Activated CD8-positive, alpha-beta T cell treated with anti-CD3 and anti-CD28 coated beads for 36 hours (primary cell): ENCODE measurements around the gene TMPRSS5. TPM values are rescaled to one million over a fixed set of nuclear protein-coding genes. Genes with fewer than 3 reads are reported as not detected.

Experiments used
- ATAC-seq: fragments of 200-7000 bp; cut with Tn5 transposase; one replicate; pipeline ENCODE4 v1.10.0; 2021; ENCODE audit warnings: mild to moderate bottlenecking, moderate library complexity
- CTCF ChIA-PET: fragments of 350-600 bp; sonication (Branson Sonifier 250); formaldehyde crosslinking; loops from one replicate; lab custom pipeline; 2021; ENCODE audit warnings: antibody characterized with exemption; lab: Charles Lee
- POLR2A ChIA-PET: fragments of 350-600 bp; sonication (Branson Sonifier 250); formaldehyde crosslinking; loops from one replicate; lab custom pipeline; 2021; ENCODE audit warnings: antibody characterized with exemption; lab: Charles Lee
- DNase-seq: peaks from one replicate; pipeline ENCODE4 v3.0.0-alpha.2; 2020
- H3K27ac Mint-ChIP-seq: one replicate; pipeline ENCODE4 v1.8.0; 2021; ENCODE audit warnings: mild to moderate bottlenecking, mixed read lengths
- H3K27me3 Mint-ChIP-seq: one replicate; pipeline ENCODE4 v1.8.0; 2021; ENCODE audit warnings: mixed read lengths
- H3K36me3 Mint-ChIP-seq: one replicate; pipeline ENCODE4 v1.8.0; 2021; ENCODE audit warnings: low read depth, mixed read lengths
- H3K4me1 Mint-ChIP-seq: one replicate; pipeline ENCODE4 v1.8.0; 2021; ENCODE audit warnings: low read depth, mixed read lengths
- H3K4me3 Mint-ChIP-seq: one replicate; pipeline ENCODE4 v1.8.0; 2021; ENCODE audit warnings: mild to moderate bottlenecking, moderate library complexity, mixed read lengths
- H3K9me3 Mint-ChIP-seq: one replicate; pipeline ENCODE4 v1.8.0; 2021; ENCODE audit warnings: mixed read lengths
- intact Hi-C: fragments of 100-400 bp; cut with micrococcal nuclease; formaldehyde crosslinking; loops from one replicate; pipeline ENCODE4 v1.10.0; 2022
- total RNA-seq, 2 experiments: library from RNA; stranded (reverse); gene quantifications; one replicate each; pipeline ENCODE4 v1.2.3, GENCODE V29; 2021
- TF ChIP-seq, protein P1 (sequence below): fragments of 200-600 bp; IDR thresholded peaks from one replicate; pipeline ENCODE4 v1.8.0; 2022; ENCODE audit warnings: antibody characterized with exemption, mild to moderate bottlenecking

TMPRSS5 gene
- total RNA-seq, 2 experiments from 2014 or later = 0.85 to 1.0 TPM

GRCh38 chr11:113684496-113684895 lies 21.6 kb downstream of the TMPRSS5 start:
- no peak overlapping the region for H3K4me3 Mint-ChIP-seq
- intact Hi-C loops = no loop called here
- CTCF ChIA-PET = no interaction called here
- H3K27me3 Mint-ChIP-seq = no peaks in the 10 kb centered on the region
- DNase-seq (no peak), ATAC-seq (no peak)
- TF ChIP-seq, protein P1, sequence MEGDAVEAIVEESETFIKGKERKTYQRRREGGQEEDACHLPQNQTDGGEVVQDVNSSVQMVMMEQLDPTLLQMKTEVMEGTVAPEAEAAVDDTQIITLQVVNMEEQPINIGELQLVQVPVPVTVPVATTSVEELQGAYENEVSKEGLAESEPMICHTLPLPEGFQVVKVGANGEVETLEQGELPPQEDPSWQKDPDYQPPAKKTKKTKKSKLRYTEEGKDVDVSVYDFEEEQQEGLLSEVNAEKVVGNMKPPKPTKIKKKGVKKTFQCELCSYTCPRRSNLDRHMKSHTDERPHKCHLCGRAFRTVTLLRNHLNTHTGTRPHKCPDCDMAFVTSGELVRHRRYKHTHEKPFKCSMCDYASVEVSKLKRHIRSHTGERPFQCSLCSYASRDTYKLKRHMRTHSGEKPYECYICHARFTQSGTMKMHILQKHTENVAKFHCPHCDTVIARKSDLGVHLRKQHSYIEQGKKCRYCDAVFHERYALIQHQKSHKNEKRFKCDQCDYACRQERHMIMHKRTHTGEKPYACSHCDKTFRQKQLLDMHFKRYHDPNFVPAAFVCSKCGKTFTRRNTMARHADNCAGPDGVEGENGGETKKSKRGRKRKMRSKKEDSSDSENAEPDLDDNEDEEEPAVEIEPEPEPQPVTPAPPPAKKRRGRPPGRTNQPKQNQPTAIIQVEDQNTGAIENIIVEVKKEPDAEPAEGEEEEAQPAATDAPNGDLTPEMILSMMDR = no peak
- no peaks in the 10 kb centered on the region for H3K36me3 Mint-ChIP-seq
- POLR2A ChIA-PET = no interaction called here
- no peak overlapping the region for H3K27ac Mint-ChIP-seq
- no peaks in the 10 kb centered on the region for H3K4me1 Mint-ChIP-seq
- H3K9me3 Mint-ChIP-seq = no peaks in the 10 kb centered on the region

- POLR2A ChIA-PET = no interaction called here
- no peak for ATAC-seq
- no peaks in the 10 kb centered on the region for H3K4me1 Mint-ChIP-seq
- H3K27me3 Mint-ChIP-seq = no peaks in the 10 kb centered on the region
- no peaks in the 10 kb centered on the region for H3K36me3 Mint-ChIP-seq
- H3K27ac Mint-ChIP-seq = no peak overlapping the region
- CTCF ChIA-PET = no interaction called here
- no peaks in the 10 kb centered on the region for H3K9me3 Mint-ChIP-seq
- intact Hi-C loops = no loop called here
- DNase-seq = no peak
- H3K4me3 Mint-ChIP-seq = no peak overlapping the region
- TF ChIP-seq, protein P1 = no peak
Measured at GRCh38 chr11:113683481-113684046, 22.5 kb downstream of the TMPRSS5 start.

DNA sequence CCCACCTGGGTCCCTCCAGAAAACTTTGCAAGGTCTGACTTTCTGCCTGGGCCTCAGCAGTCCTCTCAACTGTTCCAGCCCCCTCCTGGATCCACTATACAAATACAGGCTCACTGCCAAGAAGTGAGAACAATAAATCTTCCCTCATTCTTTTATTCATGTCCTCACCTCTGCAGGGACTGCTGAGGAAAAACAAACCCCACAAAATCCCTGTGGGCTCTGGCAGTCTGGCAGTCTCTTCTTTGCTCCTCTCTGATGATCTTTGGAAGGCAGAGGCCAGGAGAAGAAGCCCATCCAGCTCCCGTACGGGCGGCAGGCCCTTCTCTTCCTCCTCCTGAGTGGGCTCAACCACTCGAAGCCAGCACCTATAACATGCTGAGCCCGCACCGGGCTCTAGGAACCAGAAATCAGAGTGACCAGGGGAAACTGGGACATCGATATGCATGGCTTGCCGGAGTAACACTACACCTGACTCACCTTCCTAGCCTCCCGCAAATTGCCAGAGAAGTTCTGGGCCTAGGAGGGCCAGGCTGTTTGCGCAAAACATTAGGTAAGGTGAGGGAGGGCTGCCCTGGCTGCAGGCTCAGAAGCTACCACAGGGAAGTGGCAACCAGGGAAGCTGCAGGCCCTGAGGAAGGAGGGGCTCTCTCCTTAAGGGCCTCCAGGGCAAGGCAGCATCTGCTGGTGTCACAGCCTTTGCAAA lies 24.2 kb downstream of the TMPRSS5 start:
- no peaks in the 10 kb centered on the region for H3K4me1 Mint-ChIP-seq
- H3K27me3 Mint-ChIP-seq = no peaks in the 10 kb centered on the region
- no peaks in the 10 kb centered on the region for H3K9me3 Mint-ChIP-seq
- H3K27ac Mint-ChIP-seq = no peak overlapping the region
- H3K36me3 Mint-ChIP-seq = no peaks in the 10 kb centered on the region
- ATAC-seq = no peak
- ChIA-PET POLR2A (no interaction called here), CTCF (no interaction called here)
- no peak overlapping the region for H3K4me3 Mint-ChIP-seq
- intact Hi-C loops = no loop called here
- DNase-seq = no peak
- TF ChIP-seq, protein P1 = no peak

GRCh38 chr11:113681282-113681681 lies 24.8 kb downstream of the TMPRSS5 start:
- intact Hi-C loops = no loop called here
- no peak for DNase-seq

DNA sequence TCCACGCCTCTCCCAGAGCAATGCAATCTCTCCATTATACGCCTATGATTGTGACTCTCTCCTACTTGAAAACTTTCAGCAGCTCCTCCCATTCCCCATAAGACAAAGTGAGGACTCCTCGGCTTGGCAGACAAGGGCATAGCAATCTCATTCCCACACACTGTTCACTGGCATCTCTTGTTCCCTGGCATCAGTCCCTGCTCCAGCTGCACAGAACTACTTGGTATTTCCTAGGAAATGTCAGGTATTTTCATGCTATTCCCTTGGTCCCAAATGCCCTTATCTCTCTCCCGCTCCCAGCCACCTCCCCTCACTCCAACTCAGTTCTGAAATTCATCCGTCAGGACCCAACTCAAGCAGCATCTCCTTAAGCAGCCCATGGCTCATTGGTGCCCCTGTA lies 28.4 kb downstream of the TMPRSS5 start:
- H3K36me3 Mint-ChIP-seq = no peaks in the 10 kb centered on the region
- H3K4me1 Mint-ChIP-seq = peaks cover 9% of the 10 kb centered on the region
- ChIA-PET POLR2A (no interaction called here), CTCF (no interaction called here)
- H3K27me3 Mint-ChIP-seq = peaks cover 2% of the 10 kb centered on the region
- H3K9me3 Mint-ChIP-seq = no peaks in the 10 kb centered on the region
- DNase-seq (no peak), ATAC-seq (no peak)
- H3K27ac Mint-ChIP-seq = no peak overlapping the region
- no peak overlapping the region for H3K4me3 Mint-ChIP-seq
- intact Hi-C loops = no loop called here
- TF ChIP-seq, protein P1 = no peak

More at GRCh38 chr11:113681282-113681681, 24.8 kb downstream of the TMPRSS5 start:
- no peaks in the 10 kb centered on the region for H3K4me1 Mint-ChIP-seq
- ChIA-PET CTCF (no interaction called here), POLR2A (no interaction called here)
- H3K27ac Mint-ChIP-seq = no peak overlapping the region
- no peak for ATAC-seq
- TF ChIP-seq, protein P1 = no peak
- no peaks in the 10 kb centered on the region for H3K36me3 Mint-ChIP-seq
- H3K27me3 Mint-ChIP-seq = no peaks in the 10 kb centered on the region
- no peaks in the 10 kb centered on the region for H3K9me3 Mint-ChIP-seq
- no peak overlapping the region for H3K4me3 Mint-ChIP-seq
